ENCODE data around the gene CTSD. TPM values are rescaled to one million over a fixed set of nuclear protein-coding genes. Genes with fewer than 3 reads are reported as not detected.

CTSD gene
- total RNA-seq, 2 experiments from 2014 or later, result 52.0 to 58.7 TPM

DNA sequence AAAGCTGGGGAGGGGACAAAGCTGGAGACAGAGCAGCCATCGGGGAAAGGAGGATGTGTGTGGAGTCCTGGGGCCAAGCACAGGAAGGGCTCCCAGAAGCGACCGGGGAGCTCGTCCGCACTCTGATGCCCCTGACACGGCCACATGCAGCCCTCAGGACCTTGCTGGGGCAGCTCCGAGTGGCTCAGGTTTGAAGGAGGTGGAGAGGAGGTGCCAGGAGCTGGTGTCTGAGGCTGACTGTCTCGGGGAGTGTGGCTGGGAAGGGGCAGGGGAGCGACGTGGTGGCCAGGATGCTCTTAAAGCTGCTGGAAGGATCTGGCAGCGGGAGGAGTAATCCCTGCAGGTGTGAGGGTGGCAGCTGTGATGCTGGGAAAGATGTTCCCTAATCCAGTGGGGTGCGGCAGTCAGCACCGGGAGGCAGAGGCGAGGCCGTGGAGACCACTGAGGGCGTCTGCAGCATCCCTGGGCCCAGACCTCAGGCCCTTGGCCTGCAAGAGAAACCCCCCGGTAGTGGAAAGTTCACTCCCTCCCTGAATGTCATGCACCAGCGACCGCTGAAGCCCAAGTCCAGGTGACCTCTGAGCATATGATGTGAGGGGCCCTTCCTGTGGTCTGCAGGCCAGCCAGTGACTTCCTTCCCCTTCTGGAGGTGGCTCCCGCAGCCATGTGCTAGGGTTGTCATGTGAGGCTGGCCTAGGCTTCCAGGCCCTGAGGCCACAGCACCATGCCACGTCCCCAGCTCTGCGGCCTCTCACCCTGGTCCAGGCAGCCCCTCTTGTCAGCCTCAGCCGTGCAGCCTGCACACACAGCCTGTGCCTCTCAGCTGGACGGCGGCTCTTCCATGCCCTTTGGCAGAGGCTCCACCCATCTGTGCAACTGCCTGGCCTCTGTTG lies 17.2 kb upstream of the CTSD start:
- CTCF ChIA-PET, result interaction anchor here (1.3 kb wide), 1 partner anchor 17 kb away, joined by 3 read pairs; the partner anchor contains the start of gene CTSD
- POLR2A ChIA-PET, result no interaction called here
- no peaks in the 10 kb centered on the region for H3K9me3 Mint-ChIP-seq
- no peak overlapping the region for H3K27ac Mint-ChIP-seq
- no peak for DNase-seq
- H3K4me1 Mint-ChIP-seq (ENCODE audit: low read depth), result no peaks in the 10 kb centered on the region
- H3K4me3 Mint-ChIP-seq, result no peak overlapping the region
- H3K36me3 Mint-ChIP-seq, result no peaks in the 10 kb centered on the region
- peaks cover 2% of the 10 kb centered on the region for H3K27me3 Mint-ChIP-seq
- intact Hi-C loops (cut with micrococcal nuclease), result no loop called here

DNA sequence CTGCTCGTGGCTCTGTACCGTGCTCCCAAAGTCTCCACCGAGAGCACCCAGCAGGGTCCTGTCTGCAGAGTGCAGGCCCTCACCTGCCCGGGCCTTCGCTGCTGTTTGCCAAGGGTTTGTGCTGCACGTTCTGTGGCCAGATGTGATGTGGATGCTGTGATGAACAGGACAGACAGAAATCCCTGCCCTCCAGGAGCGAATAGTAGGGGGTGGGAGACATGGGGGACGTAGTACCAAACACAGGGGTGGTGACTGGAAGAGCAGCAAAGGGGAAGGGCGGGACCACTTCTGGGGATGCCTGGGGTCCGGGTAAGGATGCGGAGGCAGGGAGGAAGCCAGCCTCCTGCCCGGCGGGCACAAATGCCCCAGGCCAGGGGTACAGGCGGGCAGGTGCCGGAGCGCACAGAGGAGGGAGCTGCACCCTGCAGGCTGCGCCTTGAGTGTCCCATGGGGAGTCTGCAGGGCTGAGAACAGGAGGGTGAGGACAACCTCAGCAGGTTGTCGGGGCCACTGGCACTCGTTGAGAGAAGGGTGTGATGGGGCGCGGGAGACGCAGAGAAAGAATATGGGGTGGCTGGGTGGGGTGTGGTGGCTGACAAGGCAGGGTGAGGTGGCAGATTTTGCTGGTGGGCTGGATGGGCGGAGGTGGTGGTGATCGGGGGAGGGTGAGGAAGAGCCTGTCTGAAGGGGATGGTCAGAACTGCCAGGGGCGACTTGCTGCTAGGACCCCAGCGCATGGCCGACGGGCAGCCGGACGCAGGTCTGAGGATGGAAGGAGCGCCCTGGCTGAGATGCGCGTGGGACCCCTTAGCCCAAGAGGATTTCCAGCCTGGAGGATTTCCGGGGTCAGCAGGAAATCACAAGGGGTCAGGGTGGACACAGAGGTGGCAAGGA lies 16.3 kb upstream of the CTSD start:
- Mint-ChIP-seq H3K27me3 (peaks cover 2% of the 10 kb centered on the region), H3K36me3 (no peaks in the 10 kb centered on the region), H3K4me3 (no peak overlapping the region), H3K27ac (no peak overlapping the region), H3K4me1 (ENCODE audit: low read depth) (no peaks in the 10 kb centered on the region), H3K9me3 (no peaks in the 10 kb centered on the region)
- intact Hi-C loops (cut with micrococcal nuclease), result no loop called here
- POLR2A ChIA-PET, result no interaction called here
- CTCF ChIA-PET, result interaction anchor here (1.3 kb wide), 1 partner anchor 16 kb away, joined by 3 read pairs; the partner anchor contains the start of gene CTSD
- no peak for DNase-seq

DNA sequence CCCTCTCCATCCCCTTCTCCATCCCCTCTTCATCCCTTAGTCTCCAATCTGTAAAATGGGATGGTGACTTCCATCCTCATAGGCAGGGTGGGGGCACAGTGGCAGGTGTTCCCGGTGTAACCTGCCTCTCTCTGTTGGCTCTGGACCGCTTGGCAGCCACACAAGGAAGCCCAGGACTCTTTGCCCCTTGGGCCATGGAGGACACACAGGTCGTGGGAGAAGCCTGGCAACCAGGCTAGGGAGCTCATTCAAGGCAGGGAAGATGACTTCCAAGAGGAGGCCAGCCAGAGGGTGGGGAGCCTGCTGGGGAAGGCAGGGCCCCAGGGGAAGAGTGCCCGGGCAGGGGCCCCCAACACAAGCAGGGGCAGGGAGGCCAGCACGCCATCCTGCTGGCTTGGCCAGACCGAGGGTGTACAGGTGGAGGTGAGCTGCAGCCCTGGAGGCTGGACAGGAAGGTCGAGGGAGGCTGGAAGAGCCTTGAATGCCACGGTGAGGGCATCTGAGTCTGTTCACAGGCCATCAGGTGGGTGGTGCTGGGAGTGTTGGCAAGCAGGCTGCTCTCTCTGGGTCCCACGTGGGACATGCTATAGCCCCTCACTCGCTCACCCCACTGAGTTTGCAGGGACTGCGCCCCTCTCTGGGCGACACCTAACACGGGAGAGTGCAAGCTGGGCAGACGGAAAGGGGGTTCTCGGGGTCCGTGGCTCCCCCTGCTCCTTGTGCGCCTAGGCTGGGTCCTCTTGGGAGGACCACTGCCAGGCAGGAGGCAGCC lies 15.5 kb upstream of the CTSD start:
- H3K27me3 Mint-ChIP-seq, result peaks cover 2% of the 10 kb centered on the region
- no peaks in the 10 kb centered on the region for H3K9me3 Mint-ChIP-seq
- H3K4me3 Mint-ChIP-seq, result no peak overlapping the region
- no peaks in the 10 kb centered on the region for H3K36me3 Mint-ChIP-seq
- DNase-seq, result no peak
- H3K4me1 Mint-ChIP-seq (ENCODE audit: low read depth), result no peaks in the 10 kb centered on the region
- CTCF ChIA-PET, result interaction anchor here (0.6 kb wide), 2 partner anchors 55 to 662 kb away, joined by 3 read pairs; no protein-coding TSS in a partner anchor
- no peak overlapping the region for H3K27ac Mint-ChIP-seq
- intact Hi-C loops (cut with micrococcal nuclease), result no loop called here
- POLR2A ChIA-PET, result no interaction called here

DNA sequence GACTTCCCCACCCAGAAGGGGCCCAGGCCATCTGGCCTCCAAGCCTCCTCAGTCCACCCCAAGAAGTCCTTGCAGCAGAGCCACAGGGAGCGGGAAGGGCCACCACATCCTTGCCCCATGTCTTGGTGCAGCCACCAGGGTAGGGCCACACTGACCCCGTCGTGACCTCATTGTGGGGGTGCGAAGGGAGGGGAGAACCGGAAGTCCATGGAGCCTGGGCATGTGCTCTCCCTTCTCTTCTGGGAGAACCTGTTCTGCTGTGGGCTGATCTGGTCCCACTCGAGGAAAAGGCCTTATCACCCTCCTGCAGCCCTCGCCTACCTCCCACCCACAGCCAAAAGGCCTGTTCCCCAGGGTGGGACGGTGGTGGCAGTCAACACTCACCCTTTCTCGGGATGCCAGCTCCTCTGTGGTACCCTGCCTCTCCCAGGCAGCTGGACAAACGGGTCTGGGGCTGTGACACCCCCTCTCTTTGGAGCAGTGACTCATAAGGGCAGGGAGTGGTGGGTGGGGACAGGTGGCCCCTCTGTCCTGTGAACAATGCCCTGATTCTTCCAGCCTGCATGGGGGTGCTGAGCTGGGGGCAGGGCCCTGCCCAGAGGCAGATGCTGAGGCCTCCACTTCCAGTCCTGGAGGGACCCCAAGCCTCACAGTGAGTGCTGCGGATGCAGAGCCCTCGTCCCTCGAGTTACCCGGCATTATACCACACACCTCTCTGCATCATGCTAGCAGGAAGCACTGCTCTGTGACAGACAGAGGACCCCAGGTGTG lies 14.6 kb upstream of the CTSD start:
- H3K36me3 Mint-ChIP-seq, result no peaks in the 10 kb centered on the region
- H3K4me1 Mint-ChIP-seq (ENCODE audit: low read depth), result peaks cover 3% of the 10 kb centered on the region
- POLR2A ChIA-PET, result no interaction called here
- peaks cover 2% of the 10 kb centered on the region for H3K27me3 Mint-ChIP-seq
- CTCF ChIA-PET, result interaction anchor here (0.6 to 1.2 kb wide), 2 partner anchors 58 to 663 kb away, joined by 3 to 4 read pairs; no protein-coding TSS in a partner anchor
- no peak for DNase-seq
- H3K9me3 Mint-ChIP-seq, result no peaks in the 10 kb centered on the region
- intact Hi-C loops (cut with micrococcal nuclease), result no loop called here
- no peak overlapping the region for H3K27ac Mint-ChIP-seq
- no peak overlapping the region for H3K4me3 Mint-ChIP-seq

DNA sequence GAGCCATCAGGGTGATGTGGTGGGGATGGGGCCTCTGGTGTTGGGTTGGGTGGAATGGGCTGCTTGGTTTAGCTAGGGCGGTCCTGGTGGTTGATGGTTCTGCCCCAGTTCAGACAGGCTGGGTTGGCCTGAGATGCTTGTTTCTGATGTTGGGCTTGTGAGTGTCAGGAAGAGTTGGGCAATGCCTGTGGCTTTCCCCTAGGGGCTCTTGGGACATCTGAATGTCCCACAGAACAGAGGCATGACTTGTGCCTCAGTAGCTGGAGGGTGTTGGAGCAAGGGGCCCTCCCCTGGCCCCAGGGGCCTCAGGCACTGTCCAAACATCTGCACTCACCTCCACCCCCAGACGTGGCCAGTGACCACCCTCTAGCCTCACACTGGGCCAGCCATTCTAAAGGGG lies 14.0 kb upstream of the CTSD start:
- Mint-ChIP-seq H3K4me3 (no peak overlapping the region), H3K9me3 (no peaks in the 10 kb centered on the region), H3K4me1 (ENCODE audit: low read depth) (peaks cover 6% of the 10 kb centered on the region), H3K27ac (no peak overlapping the region), H3K36me3 (no peaks in the 10 kb centered on the region), H3K27me3 (peaks cover 2% of the 10 kb centered on the region)
- no peak for DNase-seq
- ChIA-PET CTCF (interaction anchor here (1.2 kb wide), 1 partner anchor 59 kb away, joined by 4 read pairs; no protein-coding TSS in a partner anchor), POLR2A (no interaction called here)
- intact Hi-C loops (cut with micrococcal nuclease), result no loop called here

DNA sequence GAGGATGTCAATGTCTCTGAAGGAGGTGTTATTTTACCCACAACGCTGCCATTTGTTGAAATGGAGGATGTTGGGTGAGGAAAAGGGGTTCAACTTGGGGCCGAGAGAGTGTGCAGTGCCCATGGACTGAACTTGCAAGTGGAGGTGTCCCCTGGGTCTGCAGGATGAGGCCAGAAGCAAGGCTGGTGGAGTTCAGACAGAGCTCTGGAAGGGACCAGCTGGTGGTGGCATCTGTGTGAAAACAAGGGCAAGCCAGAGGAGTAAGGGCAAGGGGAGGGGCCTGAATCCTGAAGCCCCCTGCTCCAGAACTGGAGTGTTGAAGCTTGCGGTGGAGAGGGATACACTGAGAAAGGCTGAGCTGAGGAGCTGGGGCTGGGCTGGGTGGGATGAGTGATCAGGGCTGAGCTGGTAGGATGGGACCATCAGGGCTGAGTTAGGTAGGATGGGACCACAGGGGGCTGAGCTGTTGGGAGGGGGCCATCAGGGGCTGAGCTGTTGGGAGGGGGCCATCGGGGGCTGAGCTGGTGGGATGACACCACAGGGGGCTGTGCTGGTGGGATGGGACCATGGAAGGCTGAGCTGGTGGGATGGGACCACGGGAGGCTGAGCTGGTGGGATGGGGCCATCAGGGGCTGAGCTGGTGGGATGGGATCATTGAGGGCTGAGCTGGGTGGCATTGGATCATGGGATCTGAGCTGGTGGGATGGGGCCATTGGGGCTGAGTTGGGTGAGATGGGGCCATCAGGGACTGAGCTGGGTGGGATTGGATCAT lies 13.4 kb upstream of the CTSD start:
- Mint-ChIP-seq H3K4me3 (no peak overlapping the region), H3K27ac (no peak overlapping the region), H3K36me3 (no peaks in the 10 kb centered on the region), H3K9me3 (no peaks in the 10 kb centered on the region), H3K4me1 (ENCODE audit: low read depth) (peaks cover 12% of the 10 kb centered on the region), H3K27me3 (peaks cover 2% of the 10 kb centered on the region)
- ChIA-PET POLR2A (no interaction called here), CTCF (interaction anchor here (1.2 kb wide), 1 partner anchor 59 kb away, joined by 4 read pairs; no protein-coding TSS in a partner anchor)
- no peak for DNase-seq
- intact Hi-C loops (cut with micrococcal nuclease), result no loop called here

DNA sequence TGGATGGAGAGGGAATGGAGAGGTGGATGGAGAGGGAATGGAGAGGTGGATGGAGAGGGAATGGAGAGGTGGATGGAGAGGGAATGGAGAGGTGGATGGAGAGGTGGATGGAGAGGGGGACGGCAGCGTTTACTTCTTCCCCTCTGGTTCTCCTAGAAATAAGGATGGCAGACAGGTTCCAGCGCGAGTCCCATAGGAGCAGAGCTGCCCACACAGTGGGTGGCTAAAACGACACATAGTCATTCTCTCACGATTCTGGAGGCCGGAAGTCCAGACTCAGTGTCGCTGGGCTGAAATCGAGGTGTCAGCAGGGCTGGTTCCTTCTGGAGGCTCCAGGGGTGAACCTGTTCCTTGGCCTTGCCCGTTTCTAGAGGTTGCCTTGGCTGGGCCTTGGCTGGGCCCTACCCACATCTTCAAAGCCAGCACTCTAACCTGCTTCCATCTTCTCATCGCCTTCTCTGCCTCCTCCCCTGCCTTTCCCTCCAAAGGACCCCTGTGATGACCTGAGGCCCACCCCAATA lies 12.7 kb upstream of the CTSD start:
- no peaks in the 10 kb centered on the region for H3K36me3 Mint-ChIP-seq
- no peaks in the 10 kb centered on the region for H3K9me3 Mint-ChIP-seq
- intact Hi-C loops (cut with micrococcal nuclease), result no loop called here
- H3K27me3 Mint-ChIP-seq, result peaks cover 2% of the 10 kb centered on the region
- POLR2A ChIA-PET, result no interaction called here
- CTCF ChIA-PET, result no interaction called here
- H3K27ac Mint-ChIP-seq, result no peak overlapping the region
- no peak for DNase-seq
- H3K4me1 Mint-ChIP-seq (ENCODE audit: low read depth), result peaks cover 16% of the 10 kb centered on the region
- H3K4me3 Mint-ChIP-seq, result no peak overlapping the region

DNA sequence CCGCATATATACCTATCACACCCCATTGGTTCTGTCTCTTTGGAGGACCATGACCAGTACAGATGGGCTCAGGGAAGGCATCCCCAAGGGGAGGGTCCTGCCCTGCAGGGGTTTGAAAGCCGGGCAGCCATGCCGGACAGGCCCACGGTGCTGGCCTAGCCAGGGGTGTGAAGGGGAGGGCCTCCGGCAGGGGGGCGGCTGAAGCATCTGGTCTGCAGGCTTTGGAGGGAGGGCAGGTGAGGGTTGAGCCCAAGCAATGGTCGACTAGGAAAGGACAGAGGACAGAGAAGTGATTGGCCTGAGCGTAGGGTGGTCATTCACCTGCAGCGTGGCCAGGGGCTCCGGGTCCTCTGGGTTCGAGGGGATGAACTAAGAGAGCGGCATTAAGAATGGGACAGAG lies 11.2 kb upstream of the CTSD start:
- ChIA-PET CTCF (no interaction called here), POLR2A (no interaction called here)
- no peak for DNase-seq
- no peak overlapping the region for H3K4me3 Mint-ChIP-seq
- intact Hi-C loops (cut with micrococcal nuclease), result no loop called here
- H3K27ac Mint-ChIP-seq, result no peak overlapping the region
- no peaks in the 10 kb centered on the region for H3K36me3 Mint-ChIP-seq
- H3K9me3 Mint-ChIP-seq, result no peaks in the 10 kb centered on the region
- peaks cover 16% of the 10 kb centered on the region for H3K4me1 Mint-ChIP-seq (ENCODE audit: low read depth)
- H3K27me3 Mint-ChIP-seq, result peaks cover 2% of the 10 kb centered on the region

DNA sequence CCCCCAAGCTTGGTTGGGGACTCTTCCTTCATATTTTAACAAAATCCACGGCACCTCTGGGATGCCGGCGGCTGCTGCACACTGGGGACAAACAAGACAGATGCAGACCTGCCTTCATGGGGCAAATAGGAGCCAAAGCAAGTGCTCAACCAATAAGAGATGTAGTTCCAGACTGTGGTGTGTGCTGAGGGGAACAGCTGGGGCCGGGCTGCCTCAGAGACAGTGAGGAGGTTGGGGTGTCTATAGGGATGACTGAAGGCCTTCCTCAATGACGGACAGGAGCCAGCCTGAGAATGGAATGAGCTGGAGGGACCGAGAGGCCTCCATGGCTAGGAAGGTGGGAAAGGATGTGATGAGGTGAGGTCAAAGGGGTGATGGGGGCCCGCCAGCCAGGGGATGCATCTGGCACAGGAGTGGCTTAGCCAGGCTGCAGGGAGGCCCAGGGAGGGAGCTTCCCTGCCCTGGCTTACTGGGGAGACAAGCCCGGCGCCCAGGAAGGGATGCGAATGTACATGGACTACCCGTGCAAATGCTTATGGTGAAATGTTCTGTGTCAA lies 10.3 kb upstream of the CTSD start:
- intact Hi-C loops (cut with micrococcal nuclease), result loop anchor here (2.0 kb wide), 1 partner anchor 15 kb away; no protein-coding TSS in a partner anchor
- Mint-ChIP-seq H3K9me3 (no peaks in the 10 kb centered on the region), H3K27ac (no peak overlapping the region), H3K4me3 (no peak overlapping the region), H3K4me1 (ENCODE audit: low read depth) (peaks cover 16% of the 10 kb centered on the region), H3K27me3 (peaks cover 1% of the 10 kb centered on the region), H3K36me3 (no peaks in the 10 kb centered on the region)
- ChIA-PET POLR2A (interaction anchor here (1.5 kb wide), 1 partner anchor 10 kb away, joined by 4 read pairs; the partner anchor contains the start of gene CTSD), CTCF (interaction anchor here (0.8 to 1.4 kb wide), 5 partner anchors 58 to 121 kb away, joined by 3 to 4 read pairs (median 3); no protein-coding TSS in a partner anchor)
- DNase-seq, result no peak

Data from activated CD4-positive, alpha-beta memory T cell treated with anti-CD3 and anti-CD28 coated beads for 36 hours (primary cell).